Gastroesophageal sphincter (tissue), 3 donors: ENCODE results near the gene KRTAP9-8.

ENCODE experiments used
- POLR2A ChIP-seq, 2 donors: fragments of 450-650 bp; IDR thresholded peaks; one replicate each; pipeline ENCODE4 v1.6.1; 2017; ENCODE audit warnings: antibody characterized with exemption in 2 of 2, mild to moderate bottlenecking in 2 of 2, moderate library complexity in 1 of 2
- POLR2AphosphoS5 ChIP-seq: sonication (generic); formaldehyde crosslinking; IDR thresholded peaks from one replicate; pipeline ENCODE4 v1.6.1; 2017; ENCODE audit warnings: antibody characterized with exemption
- TF ChIP-seq, protein P1 (sequence below), 4 experiments: fragments of 200-600 bp in 2 of 4; fragments of 450-650 bp in 2 of 4; sonication (generic) in 1 of 4; IDR thresholded peaks; one replicate each; pipeline ENCODE4 v1.5.1; 2017 to 2019; ENCODE audit warnings: antibody characterized with exemption in 4 of 4, mild to moderate bottlenecking in 2 of 4, moderate library complexity in 2 of 4

- TF ChIP-seq, protein P1, sequence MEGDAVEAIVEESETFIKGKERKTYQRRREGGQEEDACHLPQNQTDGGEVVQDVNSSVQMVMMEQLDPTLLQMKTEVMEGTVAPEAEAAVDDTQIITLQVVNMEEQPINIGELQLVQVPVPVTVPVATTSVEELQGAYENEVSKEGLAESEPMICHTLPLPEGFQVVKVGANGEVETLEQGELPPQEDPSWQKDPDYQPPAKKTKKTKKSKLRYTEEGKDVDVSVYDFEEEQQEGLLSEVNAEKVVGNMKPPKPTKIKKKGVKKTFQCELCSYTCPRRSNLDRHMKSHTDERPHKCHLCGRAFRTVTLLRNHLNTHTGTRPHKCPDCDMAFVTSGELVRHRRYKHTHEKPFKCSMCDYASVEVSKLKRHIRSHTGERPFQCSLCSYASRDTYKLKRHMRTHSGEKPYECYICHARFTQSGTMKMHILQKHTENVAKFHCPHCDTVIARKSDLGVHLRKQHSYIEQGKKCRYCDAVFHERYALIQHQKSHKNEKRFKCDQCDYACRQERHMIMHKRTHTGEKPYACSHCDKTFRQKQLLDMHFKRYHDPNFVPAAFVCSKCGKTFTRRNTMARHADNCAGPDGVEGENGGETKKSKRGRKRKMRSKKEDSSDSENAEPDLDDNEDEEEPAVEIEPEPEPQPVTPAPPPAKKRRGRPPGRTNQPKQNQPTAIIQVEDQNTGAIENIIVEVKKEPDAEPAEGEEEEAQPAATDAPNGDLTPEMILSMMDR (IDR thresholded peaks at IDR 0.05), result no peak
- TF ChIP-seq POLR2AphosphoS5 (no peak), POLR2A (IDR thresholded peaks at IDR 0.05) (no peak)
Observed at GRCh38 chr17:41215681-41216080, 22.1 kb upstream of the KRTAP9-8 start.
